GM23338 (cell line): ENCODE measurements around the gene CTSF. TPM values are rescaled to one million over a fixed set of nuclear protein-coding genes. Genes with fewer than 3 reads are reported as not detected.
A peak's percentile ranks its signal among the peaks of the same experiment; 100 is the strongest.
"Not testable (repeated sequence)": the region's sequence is repeated elsewhere in the genome, so short reads cannot be mapped to it uniquely, and the experiment has no call there.

Experiments
- ATAC-seq: fragments of 200-7000 bp; cut with Tn5 transposase; 3 replicates; pipeline ENCODE4 v1.9.1; 2020
- DNase-seq: peaks from one replicate; pipeline ENCODE4 v3.0.0-alpha.2; 2015; ENCODE audit warnings: low spot score
- H2AFZ ChIP-seq: fragments of 200-600 bp; sonication (generic); 2 replicates; pipeline ENCODE4 v1.8.0; 2016; ENCODE audit warnings: antibody characterized with exemption, mild to moderate bottlenecking, moderate library complexity
- H3F3A ChIP-seq: fragments of 200-600 bp; sonication (generic); replicated peaks from 2 replicates; pipeline ENCODE4 v1.8.0; 2017; ENCODE audit warnings: antibody characterized with exemption, mixed run types, low read depth
- H3K27ac ChIP-seq: fragments of 200-600 bp; sonication (generic); 2 replicates; pipeline ENCODE4 v1.6.1; 2016; ENCODE audit warnings: low read depth
- H3K27me3 ChIP-seq: fragments of 200-600 bp; sonication (generic); 2 replicates; pipeline ENCODE4 v1.8.0; 2016; ENCODE audit warnings: mild to moderate bottlenecking, mixed run types, moderate library complexity; ENCODE audit not compliant: insufficient read depth
- H3K36me3 ChIP-seq: fragments of 200-600 bp; sonication (generic); 2 replicates; pipeline ENCODE4 v1.8.0; 2016; ENCODE audit warnings: mild to moderate bottlenecking; ENCODE audit not compliant: insufficient read depth
- H3K4me1 ChIP-seq: fragments of 200-600 bp; sonication (generic); 2 replicates; pipeline ENCODE4 v1.8.0; 2016; ENCODE audit warnings: mild to moderate bottlenecking, moderate library complexity; ENCODE audit not compliant: insufficient read depth
- H3K4me2 ChIP-seq: fragments of 200-600 bp; sonication (generic); 2 replicates; pipeline ENCODE4 v1.7.1; 2017; ENCODE audit warnings: mixed run types
- H3K4me3 ChIP-seq: fragments of 200-600 bp; sonication (generic); 2 replicates; pipeline ENCODE4 v1.6.1; 2016; ENCODE audit warnings: mixed run types
- H3K79me2 ChIP-seq: fragments of 200-600 bp; sonication (generic); replicated peaks from 2 replicates; pipeline ENCODE4 v1.8.0; 2017; ENCODE audit warnings: mild to moderate bottlenecking; ENCODE audit not compliant: insufficient read depth
- H3K9me2 ChIP-seq: fragments of 200-600 bp; sonication (generic); 2 replicates; pipeline ENCODE4 v1.8.0; 2017; ENCODE audit not compliant: insufficient read depth
- H4K20me1 ChIP-seq: fragments of 200-600 bp; sonication (generic); replicated peaks from 2 replicates; pipeline ENCODE4 v1.8.0; 2017; ENCODE audit warnings: mild to moderate bottlenecking; ENCODE audit not compliant: insufficient read depth
- H3K27ac Mint-ChIP-seq: 2 replicates; pipeline ENCODE4 v1.8.0; 2020; ENCODE audit warnings: inconsistent platforms, mild to moderate bottlenecking, moderate library complexity, mixed read lengths
- H3K27me3 Mint-ChIP-seq: 3 replicates; pipeline ENCODE4 v1.8.0; 2022; ENCODE audit warnings: low read depth, mild to moderate bottlenecking, moderate library complexity, mixed read lengths, inconsistent platforms; ENCODE audit not compliant: insufficient read depth, poor library complexity
- H3K36me3 Mint-ChIP-seq: 3 replicates; pipeline ENCODE4 v1.8.0; 2021; ENCODE audit warnings: low read depth, mild to moderate bottlenecking, inconsistent platforms, moderate library complexity, mixed read lengths
- H3K4me1 Mint-ChIP-seq: 3 replicates; pipeline ENCODE4 v1.8.0; 2020; ENCODE audit warnings: mild to moderate bottlenecking, inconsistent platforms, mixed read lengths
- H3K4me3 Mint-ChIP-seq: 3 replicates; pipeline ENCODE4 v1.8.0; 2021; ENCODE audit warnings: moderate library complexity, mild to moderate bottlenecking, inconsistent platforms, mixed read lengths
- H3K9me3 Mint-ChIP-seq: 3 replicates; pipeline ENCODE4 v1.8.0; 2020; ENCODE audit warnings: moderate library complexity, mild to moderate bottlenecking, inconsistent platforms, mixed read lengths
- CREB1 ChIP-seq: fragments of 250-450 bp; sonication (Bioruptor Pico); IDR thresholded peaks from 2 replicates; pipeline ENCODE4 v1.5.0; 2020; ENCODE audit warnings: low read depth, mild to moderate bottlenecking, moderate library complexity
- EZH2phosphoT487 ChIP-seq: fragments of 200-600 bp; sonication (generic); IDR thresholded peaks from one replicate; pipeline ENCODE4 v1.8.1; 2018; ENCODE audit warnings: antibody characterized with exemption; ENCODE audit not compliant: unreplicated experiment
- JUNB ChIP-seq: IDR thresholded peaks from one replicate; pipeline ENCODE4 v1.6.1; 2016; ENCODE audit warnings: antibody characterized with exemption; ENCODE audit not compliant: unreplicated experiment
- POLR2AphosphoS5 ChIP-seq: IDR thresholded peaks from 2 replicates; pipeline ENCODE4 v1.6.1; 2016; ENCODE audit warnings: antibody characterized with exemption, low read depth
- ZNF114 ChIP-seq: fragments of 250-450 bp; sonication (Bioruptor Pico); IDR thresholded peaks from 2 replicates; pipeline ENCODE4 v1.5.0; 2020; ENCODE audit warnings: mild to moderate bottlenecking, moderate library complexity
- ZNF331 ChIP-seq: fragments of 250-450 bp; sonication (Bioruptor Pico); IDR thresholded peaks from 2 replicates; pipeline ENCODE4 v1.5.0; 2020; ENCODE audit warnings: low read depth, mild to moderate bottlenecking, moderate library complexity
- polyA plus RNA-seq: library from polyadenylated mRNA; unstranded; fragments of >200 nt; fragmentation: Nextera tagmentation; extraction: Ambion mirVana; gene quantifications from 2 replicates; pipeline ENCODE4 v1.2.1, GENCODE V29; 2016
- total RNA-seq: library from RNA; depleted of rRNA; stranded (reverse); fragments of >200 nt; shearing (Covaris generic); gene quantifications from 2 replicates; pipeline ENCODE4 v1.2.3, GENCODE V29; 2014
- TF ChIP-seq, protein P1 (sequence below), 2 experiments: fragments of 200-600 bp in 1 of 2; sonication (generic) in 1 of 2; conservative IDR thresholded peaks; 2 replicates each; pipeline versions ENCODE4 v1.5.1 to v1.6.1; 2016 to 2017; ENCODE audit warnings: antibody characterized with exemption in 2 of 2, low read depth in 2 of 2, mild to moderate bottlenecking in 2 of 2, moderate library complexity in 1 of 2
- TF ChIP-seq, protein P2 (sequence below): IDR thresholded peaks from 2 replicates; pipeline ENCODE4 v1.6.1; 2016; ENCODE audit warnings: antibody characterized with exemption

Gene CTSF
- total and polyA plus RNA-seq, 2 experiments from 2014 or later: 20.4 to 51.1 TPM

GRCh38 chr11:66546966-66547661 is 21.3 kb downstream of the CTSF start (continued):
- TF ChIP-seq EZH2phosphoT487: no peak
- TF ChIP-seq, protein P1, sequence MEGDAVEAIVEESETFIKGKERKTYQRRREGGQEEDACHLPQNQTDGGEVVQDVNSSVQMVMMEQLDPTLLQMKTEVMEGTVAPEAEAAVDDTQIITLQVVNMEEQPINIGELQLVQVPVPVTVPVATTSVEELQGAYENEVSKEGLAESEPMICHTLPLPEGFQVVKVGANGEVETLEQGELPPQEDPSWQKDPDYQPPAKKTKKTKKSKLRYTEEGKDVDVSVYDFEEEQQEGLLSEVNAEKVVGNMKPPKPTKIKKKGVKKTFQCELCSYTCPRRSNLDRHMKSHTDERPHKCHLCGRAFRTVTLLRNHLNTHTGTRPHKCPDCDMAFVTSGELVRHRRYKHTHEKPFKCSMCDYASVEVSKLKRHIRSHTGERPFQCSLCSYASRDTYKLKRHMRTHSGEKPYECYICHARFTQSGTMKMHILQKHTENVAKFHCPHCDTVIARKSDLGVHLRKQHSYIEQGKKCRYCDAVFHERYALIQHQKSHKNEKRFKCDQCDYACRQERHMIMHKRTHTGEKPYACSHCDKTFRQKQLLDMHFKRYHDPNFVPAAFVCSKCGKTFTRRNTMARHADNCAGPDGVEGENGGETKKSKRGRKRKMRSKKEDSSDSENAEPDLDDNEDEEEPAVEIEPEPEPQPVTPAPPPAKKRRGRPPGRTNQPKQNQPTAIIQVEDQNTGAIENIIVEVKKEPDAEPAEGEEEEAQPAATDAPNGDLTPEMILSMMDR (conservative IDR thresholded peaks at IDR 0.05; ENCODE audit: low read depth in 2 of 2): no peak

DNA sequence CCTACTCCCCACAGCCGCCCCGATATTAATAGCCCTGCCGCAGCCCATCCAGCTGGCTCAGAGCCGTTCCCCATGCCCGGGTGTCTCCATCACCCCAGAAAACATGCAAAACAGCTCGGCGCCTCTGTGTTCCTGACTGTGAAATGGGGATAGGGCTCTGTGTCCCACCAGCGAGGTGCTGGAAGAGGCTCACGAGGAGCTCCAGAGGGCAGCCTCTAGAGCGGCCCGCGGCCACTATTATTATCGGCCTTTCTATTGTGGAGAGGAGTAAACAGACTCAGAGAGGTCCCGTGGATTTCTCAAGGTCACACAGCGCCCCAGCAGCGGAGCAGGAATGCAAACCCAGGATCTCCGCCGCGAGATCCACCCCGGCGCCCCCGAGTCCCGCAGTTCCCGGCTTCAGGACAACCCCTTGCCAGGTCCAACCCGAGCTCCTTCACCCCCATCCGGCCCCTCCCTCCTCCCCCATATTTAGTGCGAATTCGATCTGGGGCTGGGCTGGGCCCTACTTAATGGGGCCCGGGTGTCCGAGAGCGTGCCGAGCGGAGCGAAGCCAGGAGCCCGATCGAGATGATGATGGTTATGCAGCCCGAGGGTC is 21.9 kb downstream of the CTSF start, which contains the start of gene ACTN3:
Gene ACTN3, plus strand, starts transcription at position 536 of the 598 bp plus-strand sequence. Its CDS starts 35 bp downstream, at position 571.
- peak; percentile 68 for ATAC-seq
- Histone ChIP-seq H3K27me3 (no peaks in the 10 kb centered on the region), H3K79me2 (0 out of 2 replicates have a peak, but pooled peaks cover 4% of the 10 kb centered on the region), H2AFZ (peak within 1 kb of the TSS; percentile 97), H4K20me1 (peaks cover 7% of the 10 kb centered on the region), H3K4me2 (peak within 1 kb of the TSS; percentile 97), H3F3A (0 out of 2 replicates have a peak, but pooled peaks cover 7% of the 10 kb centered on the region), H3K36me3 (no peaks in the 10 kb centered on the region), H3K4me1 (peaks cover 35% of the 10 kb centered on the region), H3K9me2 (no peaks in the 10 kb centered on the region), H3K4me3 (peak within 1 kb of the TSS; percentile 97), H3K27ac (peak within 1 kb of the TSS; percentile 74; the same call in 1 of the 2 replicates)
- TF ChIP-seq POLR2AphosphoS5: peak; percentile 54
- TF ChIP-seq, protein P2, sequence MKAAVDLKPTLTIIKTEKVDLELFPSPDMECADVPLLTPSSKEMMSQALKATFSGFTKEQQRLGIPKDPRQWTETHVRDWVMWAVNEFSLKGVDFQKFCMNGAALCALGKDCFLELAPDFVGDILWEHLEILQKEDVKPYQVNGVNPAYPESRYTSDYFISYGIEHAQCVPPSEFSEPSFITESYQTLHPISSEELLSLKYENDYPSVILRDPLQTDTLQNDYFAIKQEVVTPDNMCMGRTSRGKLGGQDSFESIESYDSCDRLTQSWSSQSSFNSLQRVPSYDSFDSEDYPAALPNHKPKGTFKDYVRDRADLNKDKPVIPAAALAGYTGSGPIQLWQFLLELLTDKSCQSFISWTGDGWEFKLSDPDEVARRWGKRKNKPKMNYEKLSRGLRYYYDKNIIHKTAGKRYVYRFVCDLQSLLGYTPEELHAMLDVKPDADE: no peak
- Mint-ChIP-seq H3K4me3 (peak within 1 kb of the TSS; percentile 81), H3K4me1 (peaks cover 38% of the 10 kb centered on the region), H3K36me3 (peaks cover 4% of the 10 kb centered on the region; the same call in 1 of the 3 replicates), H3K27me3 (peaks cover 18% of the 10 kb centered on the region), H3K9me3 (no peaks in the 10 kb centered on the region; the same call in 1 of the 3 replicates), H3K27ac (peak within 1 kb of the TSS; percentile 70)
- peak; percentile 88 for DNase-seq

GRCh38 chr11:66545701-66546367 is 22.6 kb downstream of the CTSF start, which contains the start of gene ZDHHC24:
TSS of gene ZDHHC24 (minus strand) at chr11:66546048. CDS start at chr11:66546003, 45 bp downstream.
- Histone ChIP-seq H3K27me3 (no peaks in the 10 kb centered on the region), H3K4me3 (peak within 1 kb of the TSS; percentile 97), H3K27ac (peak within 1 kb of the TSS; percentile 74; the same call in 1 of the 2 replicates), H4K20me1 (peaks cover 7% of the 10 kb centered on the region), H3K79me2 (0 out of 2 replicates have a peak, but pooled peaks cover 4% of the 10 kb centered on the region), H3K4me1 (peaks cover 35% of the 10 kb centered on the region), H3K9me2 (no peaks in the 10 kb centered on the region), H3F3A (0 out of 2 replicates have a peak, but pooled peaks cover 7% of the 10 kb centered on the region), H3K36me3 (no peaks in the 10 kb centered on the region), H2AFZ (peak within 1 kb of the TSS; percentile 97), H3K4me2 (peak within 1 kb of the TSS; percentile 97)
- Mint-ChIP-seq H3K36me3 (peaks cover 4% of the 10 kb centered on the region; the same call in 1 of the 3 replicates), H3K9me3 (no peaks in the 10 kb centered on the region; the same call in 1 of the 3 replicates), H3K4me1 (peaks cover 38% of the 10 kb centered on the region), H3K27ac (peak within 1 kb of the TSS; percentile 70), H3K27me3 (peaks cover 19% of the 10 kb centered on the region), H3K4me3 (peak within 1 kb of the TSS; percentile 81)
- ATAC-seq (peak; percentile 80), DNase-seq (peak; percentile 97)
- TF ChIP-seq CREB1 (CRISPR knock-in tag): peak; percentile 29
- TF ChIP-seq EZH2phosphoT487: no peak
- TF ChIP-seq JUNB: no peak
- TF ChIP-seq POLR2AphosphoS5: peak; percentile 56
- TF ChIP-seq ZNF331 (CRISPR knock-in tag): no peak
- TF ChIP-seq ZNF114 (CRISPR knock-in tag): no peak

- H3K4me3 ChIP-seq: peak overlapping the region; percentile 97
- Mint-ChIP-seq H3K4me1 (peaks cover 38% of the 10 kb centered on the region), H3K27me3 (peaks cover 19% of the 10 kb centered on the region), H3K4me3 (peak overlapping the region; percentile 77)
- H3K27me3 ChIP-seq, H3K9me2 ChIP-seq, H3K36me3 Mint-ChIP-seq, H2AFZ ChIP-seq, H4K20me1 ChIP-seq, H3K27ac ChIP-seq, H3F3A ChIP-seq, H3K79me2 ChIP-seq, H3K27ac Mint-ChIP-seq, DNase-seq, H3K36me3 ChIP-seq, ATAC-seq, H3K9me3 Mint-ChIP-seq: not testable (repeated sequence)
- peak overlapping the region; percentile 97 for H3K4me2 ChIP-seq
- peaks cover 35% of the 10 kb centered on the region for H3K4me1 ChIP-seq
These were observed 23.5 kb downstream of the CTSF start for GRCh38 chr11:66544952-66545351.
